Stimulated activated CD4-positive, alpha-beta T cell treated with anti-CD3 and anti-CD28 coated beads, Interleukin-12 subunit alpha, Interleukin-12 subunit beta, amount 100 ng/mL, for 4 hours (primary cell): ENCODE results near the gene TEDC2.
"Not testable (repeated sequence)": the region's sequence is repeated elsewhere in the genome, so short reads cannot be mapped to it uniquely, and the experiment has no call there.

Experiments
- DNase-seq: peaks from one replicate; pipeline ENCODE4 v3.0.0-alpha.2; 2020

TEDC2 gene

GRCh38 chr16:2438121-2438520 lies 21.8 kb upstream of the TEDC2 start:
- no peak for DNase-seq

GRCh38 chr16:2439598-2439997 lies 20.3 kb upstream of the TEDC2 start:
- no peak for DNase-seq

GRCh38 chr16:2441143-2441804 lies 18.6 kb upstream of the TEDC2 start:
- not testable (repeated sequence) for DNase-seq

- DNase-seq: no peak
Observed at GRCh38 chr16:2443555-2443954, 16.4 kb upstream of the TEDC2 start.

- DNase-seq: no peak
Observed at GRCh38 chr16:2447920-2448583, 11.9 kb upstream of the TEDC2 start.

- no peak for DNase-seq
Observed at GRCh38 chr16:2449118-2449517, 10.8 kb upstream of the TEDC2 start.

- DNase-seq: no peak
Observed at GRCh38 chr16:2450535-2450934, 9.4 kb upstream of the TEDC2 start.

GRCh38 chr16:2450975-2451381 lies 8.9 kb upstream of the TEDC2 start:
- DNase-seq: no peak

- no peak for DNase-seq
Observed at GRCh38 chr16:2451851-2452320, 8.0 kb upstream of the TEDC2 start.

GRCh38 chr16:2452650-2453049 lies 7.3 kb upstream of the TEDC2 start:
- DNase-seq: no peak

- DNase-seq: no peak
Observed at GRCh38 chr16:2455081-2455845, 4.6 kb upstream of the TEDC2 start.

GRCh38 chr16:2456551-2457153 lies 3.3 kb upstream of the TEDC2 start:
- no peak for DNase-seq

GRCh38 chr16:2457267-2457666 lies 2.6 kb upstream of the TEDC2 start:
- DNase-seq: no peak

GRCh38 chr16:2457946-2458345 lies 2.0 kb upstream of the TEDC2 start:
- DNase-seq: no peak

GRCh38 chr16:2458887-2459646 lies 842 bp upstream of the TEDC2 start:
- no peak for DNase-seq

- no peak for DNase-seq
Observed at GRCh38 chr16:2460391-2460713, 443 bp downstream of the TEDC2 start.

- DNase-seq: no peak
Observed at GRCh38 chr16:2460916-2461315, 1.0 kb downstream of the TEDC2 start.

GRCh38 chr16:2462031-2462866 lies 2.3 kb downstream of the TEDC2 start:
- DNase-seq: no peak

GRCh38 chr16:2464333-2464732 lies 4.4 kb downstream of the TEDC2 start:
- DNase-seq: no peak

- DNase-seq: no peak
Observed at GRCh38 chr16:2465653-2466415, 5.9 kb downstream of the TEDC2 start.
